HG03460 (cell line): ENCODE data around the gene SUPT3H.
"Not testable (repeated sequence)": the region's sequence is repeated elsewhere in the genome, so short reads cannot be mapped to it uniquely, and the experiment has no call there.

Experiments used
- ATAC-seq: cut with Tn5 transposase; IDR thresholded peaks from one replicate; pipeline ENCODE4 v1.9.1; 2021; ENCODE audit not compliant: unreplicated experiment

SUPT3H gene

DNA sequence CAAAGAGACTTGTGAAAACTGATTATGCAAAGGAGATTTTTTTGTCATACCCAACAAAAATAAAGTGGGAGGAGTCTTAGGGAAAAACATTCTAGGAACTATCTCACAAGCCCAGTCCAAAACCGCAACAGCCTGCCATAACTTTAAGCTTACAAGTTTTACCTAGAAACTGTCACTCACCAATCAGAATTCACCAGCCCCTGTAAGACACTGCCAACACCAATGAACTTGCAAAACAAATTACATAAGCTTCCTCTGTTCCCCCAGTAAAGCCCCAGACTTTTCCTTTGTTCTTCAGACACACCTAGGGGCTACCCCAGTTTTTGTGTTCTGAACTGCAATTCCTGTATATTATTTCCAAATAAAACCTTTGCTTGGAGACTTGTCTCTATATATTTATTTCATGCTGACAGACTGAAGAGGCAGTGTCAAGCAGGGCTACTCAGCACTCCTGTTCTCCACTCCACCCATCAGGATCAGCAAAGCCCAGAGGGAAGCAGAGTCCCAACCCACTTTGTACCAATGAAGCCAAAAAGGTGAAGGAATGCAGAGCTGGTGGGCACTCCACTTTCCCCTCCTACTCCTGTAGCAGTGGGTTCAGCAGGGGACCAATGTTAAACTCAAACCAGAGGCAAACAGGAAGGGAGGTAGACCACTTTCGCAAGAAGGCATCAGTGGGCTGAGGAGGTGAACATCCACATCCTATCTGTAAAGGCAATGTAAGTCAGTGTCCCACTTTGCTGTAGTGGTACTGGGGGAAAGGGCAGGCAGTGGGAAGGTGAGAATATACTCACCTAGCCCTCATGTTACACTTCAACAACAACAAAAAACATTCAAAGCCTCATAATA is 192.1 kb downstream of the SUPT3H start:
- ATAC-seq, result no peak

GRCh38 chr6:45184937-45185336 is 192.8 kb downstream of the SUPT3H start:
- no peak for ATAC-seq

GRCh38 chr6:45184040-45184439 is 193.7 kb downstream of the SUPT3H start:
- ATAC-seq, result no peak

DNA sequence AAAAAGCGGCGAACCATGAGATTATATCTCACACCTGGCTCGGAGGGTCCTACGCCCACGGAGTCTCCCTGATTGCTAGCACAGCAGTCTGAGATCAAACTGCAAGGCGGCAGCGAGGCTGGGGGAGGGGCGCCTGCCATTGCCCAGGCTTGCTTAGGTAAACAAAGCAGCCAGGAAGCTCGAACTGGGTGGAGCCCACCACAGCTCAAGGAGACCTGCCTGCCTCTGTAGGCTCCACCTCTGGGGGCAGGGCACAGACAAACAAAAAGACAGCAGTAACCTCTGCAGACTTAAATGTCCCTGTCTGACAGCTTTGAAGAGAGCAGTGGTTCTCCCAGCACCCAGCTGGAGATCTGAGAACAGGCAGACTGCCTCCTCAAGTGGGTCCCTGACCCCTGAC is 201.4 kb downstream of the SUPT3H start:
- not testable (repeated sequence) for ATAC-seq

DNA sequence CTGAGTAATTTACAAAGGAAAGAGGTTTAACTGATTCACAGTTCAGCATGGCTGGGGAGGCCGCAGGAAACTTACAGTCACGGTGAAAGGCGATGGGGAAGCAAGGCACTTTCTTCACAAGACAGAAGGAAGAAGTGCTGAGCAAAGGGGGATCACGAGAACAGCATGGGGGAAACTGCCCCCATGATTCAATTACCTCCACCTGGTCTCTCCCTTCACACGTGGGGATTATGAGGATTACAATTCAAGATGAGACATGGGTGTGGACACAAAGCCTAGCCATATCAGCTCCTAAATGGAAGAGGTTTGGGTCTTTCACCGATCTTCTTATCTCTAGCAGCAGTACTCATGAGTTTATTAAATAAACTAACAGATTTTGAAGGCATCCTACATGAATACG is 202.5 kb downstream of the SUPT3H start:
- ATAC-seq, result no peak

DNA sequence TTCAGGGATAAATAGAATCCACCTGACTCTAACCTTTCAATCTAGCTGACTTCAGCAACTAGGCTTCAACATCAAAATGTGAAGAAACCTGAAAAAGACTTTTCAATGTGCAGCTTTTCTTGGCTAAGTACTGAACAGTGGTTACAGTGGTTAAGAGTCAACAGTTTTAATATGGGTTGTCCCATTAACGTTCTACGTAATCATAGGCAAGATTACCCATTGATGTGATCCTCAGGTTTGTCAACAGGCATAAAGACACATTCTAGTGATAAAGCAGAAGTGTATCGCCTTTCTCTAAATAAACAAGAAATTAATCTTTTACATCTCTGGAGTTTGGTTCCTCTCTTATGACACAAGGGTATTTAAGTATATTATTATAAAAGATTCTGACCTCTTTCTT is 203.7 kb downstream of the SUPT3H start:
- ATAC-seq, result no peak

- ATAC-seq, result no peak
Measured at GRCh38 chr6:45171380-45171779, 206.4 kb downstream of the SUPT3H start.

- ATAC-seq, result no peak
Measured at GRCh38 chr6:45170309-45170708, 207.4 kb downstream of the SUPT3H start.

GRCh38 chr6:45169815-45170214 is 207.9 kb downstream of the SUPT3H start:
- no peak for ATAC-seq

GRCh38 chr6:45163952-45164766 is 213.6 kb downstream of the SUPT3H start:
- peak; percentile 82 for ATAC-seq

GRCh38 chr6:45160305-45160704 is 217.4 kb downstream of the SUPT3H start:
- no peak for ATAC-seq

DNA sequence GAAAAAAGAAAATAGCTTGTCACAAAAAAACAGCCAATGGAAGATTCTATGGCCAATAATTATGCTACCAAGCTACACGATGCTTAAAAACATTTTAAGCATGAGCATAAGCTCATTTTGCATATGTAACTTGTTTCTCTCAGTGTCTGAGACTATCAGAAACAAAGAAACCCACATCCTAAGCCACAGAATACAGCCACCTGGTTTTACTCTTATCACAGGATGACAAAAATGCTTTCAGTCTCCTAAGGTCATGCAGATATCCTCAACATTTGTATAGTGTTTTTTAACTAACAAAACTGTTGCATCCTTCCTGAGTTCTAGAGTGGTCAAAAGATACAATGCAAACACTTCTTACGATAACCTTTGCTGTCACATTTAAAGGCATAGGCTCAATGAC is 221.7 kb downstream of the SUPT3H start:
- ATAC-seq, result peak; percentile 100

- no peak for ATAC-seq
Measured at GRCh38 chr6:45155341-45155894, 222.3 kb downstream of the SUPT3H start.

- ATAC-seq, result no peak
Measured at GRCh38 chr6:45154679-45155078, 223.1 kb downstream of the SUPT3H start.

GRCh38 chr6:45148711-45149341 is 228.9 kb downstream of the SUPT3H start:
- no peak for ATAC-seq

- no peak for ATAC-seq
Measured at GRCh38 chr6:45148278-45148677, 229.5 kb downstream of the SUPT3H start.

DNA sequence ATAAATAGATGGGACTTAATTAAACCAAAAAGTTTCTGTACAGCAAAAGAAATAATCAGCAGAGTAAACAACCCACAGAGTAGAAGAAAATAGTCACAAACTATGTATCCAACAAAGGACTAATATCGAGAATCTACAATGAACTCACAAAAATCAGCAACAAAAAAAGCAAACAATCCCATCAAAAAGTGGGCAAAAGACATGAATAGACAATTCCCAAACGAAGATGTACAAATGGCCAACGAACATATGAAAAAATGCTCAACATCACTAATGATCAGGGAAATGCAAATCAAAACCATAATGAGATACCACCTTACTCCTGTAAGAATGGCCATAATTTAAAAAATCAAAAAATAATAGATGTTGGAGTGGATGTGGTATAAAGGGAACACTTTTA is 232.1 kb downstream of the SUPT3H start:
- ATAC-seq, result not testable (repeated sequence)

GRCh38 chr6:45138765-45139164 is 239.0 kb downstream of the SUPT3H start:
- no peak for ATAC-seq

DNA sequence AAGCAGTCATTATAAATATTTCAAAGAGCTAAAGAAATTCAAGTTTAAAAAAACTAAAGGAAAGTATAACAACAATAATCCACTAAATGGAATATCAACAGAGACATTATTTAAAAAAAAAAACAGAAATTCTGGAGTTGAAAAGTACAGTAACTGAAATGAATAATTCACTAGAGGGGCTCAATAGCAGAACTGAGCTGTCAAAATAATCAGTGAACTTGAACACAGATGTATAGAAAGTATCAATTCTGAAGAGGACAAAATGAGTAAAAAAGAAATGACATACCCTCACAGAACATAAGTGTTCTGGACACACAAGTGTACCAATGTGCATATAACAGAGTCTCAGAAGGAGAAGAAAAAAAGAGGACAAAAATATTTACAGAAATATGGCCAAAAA is 241.2 kb downstream of the SUPT3H start:
- no peak for ATAC-seq

DNA sequence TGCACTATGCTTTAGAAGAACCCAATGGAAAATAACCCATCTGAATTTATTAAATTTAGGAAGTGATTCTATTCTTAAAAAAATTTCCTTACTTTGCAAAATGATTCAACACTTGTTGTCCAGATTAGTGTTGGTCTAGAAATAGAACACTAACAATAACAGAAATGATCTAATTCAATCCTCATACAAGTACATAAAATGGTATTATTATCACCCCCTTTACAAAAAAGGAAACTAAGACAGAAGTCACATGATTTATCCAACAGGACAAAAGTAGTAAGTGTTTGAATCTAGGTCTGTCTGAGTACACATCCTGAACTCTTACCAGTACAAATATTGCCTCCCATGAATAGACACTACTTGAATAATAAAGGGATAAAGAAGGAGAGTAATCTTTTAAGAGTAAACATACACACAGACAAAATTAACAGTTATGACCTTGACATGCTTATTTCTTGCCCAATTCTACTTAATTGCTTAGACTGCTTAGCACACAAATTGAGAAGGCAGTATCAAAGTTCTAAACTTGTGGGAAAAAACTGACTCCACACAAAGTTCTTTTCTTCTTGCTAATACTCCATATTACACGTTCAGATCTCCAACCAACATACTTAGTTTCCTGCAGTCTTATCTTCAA is 245.0 kb downstream of the SUPT3H start:
- ATAC-seq, result no peak

DNA sequence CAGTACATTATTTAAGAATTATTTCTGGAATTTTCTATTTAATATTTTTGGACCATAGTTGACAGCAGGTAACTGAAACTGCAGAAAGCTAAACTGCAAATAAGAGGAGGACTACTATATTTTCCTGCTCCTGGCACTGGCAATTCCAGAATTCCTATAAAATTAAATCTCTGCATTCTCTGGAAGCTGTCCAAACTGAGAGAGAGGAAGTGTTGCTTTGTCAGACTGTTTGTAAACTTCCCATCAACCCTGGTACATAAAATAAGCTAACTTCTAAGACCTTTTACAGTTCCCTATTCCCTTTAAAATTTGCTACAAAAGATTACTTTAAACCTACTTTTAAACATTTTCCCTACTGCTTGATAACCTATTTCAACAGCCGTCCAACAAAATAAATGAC is 245.7 kb downstream of the SUPT3H start:
- no peak for ATAC-seq
